ENCODE results near the gene R3HDML. TPM values are rescaled to one million over a fixed set of nuclear protein-coding genes. Genes with fewer than 3 reads are reported as not detected.
A peak's percentile ranks its signal among the peaks of the same experiment; 100 is the strongest.

The R3HDML gene
- total and polyA plus RNA-seq, 9 of the 15 experiments (the other 6 are each of a cell fraction or from before 2014, with no cell fraction given): not detected

GRCh38 chr20:44392776-44393607 is 56.1 kb downstream of the R3HDML start:
- Histone ChIP-seq H3K79me2 (ENCODE audit: control insufficient read depth, insufficient read depth, low read length) (no peaks in the 10 kb centered on the region), H3K9me3 (replicated peaks; ENCODE audit: control insufficient read depth, insufficient read depth, low read depth, low read length) (no peaks in the 10 kb centered on the region), H3K36me3 (ENCODE audit: control insufficient read depth, insufficient read depth, low read length) (no peaks in the 10 kb centered on the region), H4K20me1 (replicated peaks; ENCODE audit: control insufficient read depth, insufficient read depth, low read length) (no peaks in the 10 kb centered on the region; the same call in 1 of the 2 replicates), H3K27ac (ENCODE audit: extremely low read depth, low read depth, low read length) (no peak overlapping the region), H3K9me1 (ENCODE audit: control insufficient read depth, insufficient read depth, low read length) (no peaks in the 10 kb centered on the region), H3K4me3 (no peak overlapping the region), H3K9ac (ENCODE audit: insufficient read depth in 1 of 2, low read depth in 2 of 2, low read length in 2 of 2) (no peak overlapping the region), H3K4me1 (replicated peaks in 1 of 2; ENCODE audit: control insufficient read depth in 2 of 2, insufficient read depth in 2 of 2, low read length in 2 of 2) (peaks cover 19 to 34% of the 10 kb centered on the region in 2 experiments), H2AFZ (ENCODE audit: low read depth, low read length) (peak overlapping the region; percentile 9; the same call in 1 of the 2 replicates), H3K27me3 (ENCODE audit: control insufficient read depth in 2 of 2, insufficient read depth in 2 of 2, low read length in 2 of 2) (peaks cover 2 to 27% of the 10 kb centered on the region in 2 experiments; a peak in 2 of 5 replicates), H3K4me2 (ENCODE audit: insufficient read depth, low read length) (no peak overlapping the region)
- FAIRE-seq (peak; percentile 74), ATAC-seq (no peak), DNase-seq (ENCODE audit: extremely low read depth in 1 of 4, low spot score in 3 of 4) (no peak)
- 54% methylated on average over 5 of the region's 5 CpGs for whole genome bisulfite sequencing (ENCODE audit: insufficient coverage, low coverage, missing lambda C conversion rate)
- in situ Hi-C loops (cut with MboI): no loop called here
- BruUV-seq (replicated peaks): no TSS peak
- ChIA-PET CTCF (ENCODE audit: low intra/inter-chr PET ratio) (no interaction called here), POLR2A (interaction anchor here (1.0 kb wide), 1 partner anchor 12 kb away, joined by 3 read pairs; no protein-coding TSS in a partner anchor)
- intact Hi-C loops (cut with micrococcal nuclease): no loop called here
- no peak for TF ChIP-seq DACH1 (IDR thresholded peaks at IDR 0.05; ENCODE audit: partially characterized antibody)
- no peak for TF ChIP-seq ID3 (CRISPR knock-in tag; IDR thresholded peaks at IDR 0.05)
- no peak for TF ChIP-seq ID3 (tag; IDR thresholded peaks at IDR 0.05)
- no peak for TF ChIP-seq PREB (CRISPR knock-in tag; IDR thresholded peaks at IDR 0.05)
- no peak for TF ChIP-seq E2F4 (CRISPR knock-in tag; IDR thresholded peaks at IDR 0.05; ENCODE audit: low read depth)
- TF ChIP-seq ZNF609 (CRISPR knock-in tag; IDR thresholded peaks at IDR 0.05; ENCODE audit: borderline replicate concordance): no peak

All from K562 (cell line).